ENCODE data around the gene RNF213.
"Not testable (repeated sequence)": the region's sequence is repeated elsewhere in the genome, so short reads cannot be mapped to it uniquely, and the experiment has no call there.

The RNF213 gene

GRCh38 chr17:80253631-80254395 lies 6.8 kb upstream of the RNF213 start:
- DNase-seq: no peak

- peak; percentile 91 for DNase-seq
Measured at GRCh38 chr17:80254396-80255251, 6.0 kb upstream of the RNF213 start.

DNA sequence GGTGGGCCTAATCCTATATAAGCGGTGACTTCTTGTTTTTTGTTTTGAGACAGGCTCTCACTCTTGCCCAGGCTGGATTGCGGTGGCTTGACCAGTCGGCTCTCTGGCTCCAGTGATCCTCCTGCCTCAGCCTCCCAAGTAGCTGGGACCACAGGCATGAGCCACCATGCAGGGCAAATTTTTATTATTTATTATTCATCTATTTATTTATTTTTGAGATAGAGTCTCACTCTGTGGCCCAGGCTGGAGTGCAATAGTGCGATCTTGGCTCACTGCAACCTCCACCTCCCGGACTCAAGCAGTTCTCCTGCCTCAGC lies 4.7 kb upstream of the RNF213 start:
- DNase-seq: no peak

DNA sequence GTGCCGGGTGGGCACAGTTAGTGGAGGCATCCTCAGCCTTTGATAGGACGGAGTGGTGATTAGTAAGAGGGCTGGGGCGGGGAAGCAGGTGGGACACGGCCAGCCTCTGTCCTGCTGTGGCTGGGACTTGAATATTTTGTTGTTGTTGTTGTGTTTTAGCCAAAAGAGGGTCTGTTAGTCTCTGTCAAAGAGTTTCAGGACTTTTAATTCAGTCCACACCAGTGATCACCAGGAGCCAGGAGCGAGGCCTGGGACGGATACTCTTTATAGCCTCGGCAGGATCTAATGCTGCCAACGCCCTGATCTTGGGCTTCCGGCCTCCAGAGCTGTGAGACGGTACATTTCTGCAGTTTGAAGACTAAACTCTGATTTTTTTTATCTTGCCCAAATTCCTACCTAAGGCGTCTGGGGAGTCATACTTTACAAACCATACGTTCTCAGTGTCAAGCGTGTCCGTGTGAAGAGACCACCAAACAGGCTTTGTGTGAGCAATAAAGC lies 2.9 kb upstream of the RNF213 start:
- no peak for DNase-seq

- DNase-seq: not testable (repeated sequence)
Measured at GRCh38 chr17:80258296-80258695, 2.4 kb upstream of the RNF213 start.

- no peak for DNase-seq
Measured at GRCh38 chr17:80259457-80260068, 1.1 kb upstream of the RNF213 start.

DNA sequence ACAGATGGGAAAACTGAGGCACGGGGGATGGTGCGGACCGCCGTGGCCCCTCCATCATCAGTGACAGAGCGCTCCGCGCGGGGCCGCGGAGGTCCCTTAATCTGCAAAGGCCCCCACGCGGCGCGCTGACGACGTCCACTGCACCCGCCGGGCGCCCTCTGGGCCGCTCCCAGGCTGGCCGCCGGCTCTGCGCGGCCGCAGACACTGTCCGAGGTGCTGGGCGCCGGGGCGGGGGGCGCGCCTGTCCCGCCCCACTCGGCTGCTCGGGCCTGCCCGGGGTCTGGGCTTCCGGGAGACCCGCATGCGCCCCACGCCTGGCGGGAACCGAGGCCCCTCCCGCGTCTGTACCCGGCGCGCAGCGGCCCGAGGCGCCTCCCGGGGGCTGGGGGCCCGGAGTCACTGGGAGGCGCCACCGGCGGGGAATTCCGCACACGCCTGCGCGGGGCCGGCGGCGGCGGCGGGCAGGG lies 550 bp upstream of the RNF213 start:
- peak; percentile 62 for DNase-seq

- DNase-seq: peak; percentile 53
Measured at GRCh38 chr17:80261159-80261894, 675 bp downstream of the RNF213 start.

- no peak for DNase-seq
Measured at GRCh38 chr17:80261895-80262279, 1.2 kb downstream of the RNF213 start.

GRCh38 chr17:80262291-80262690 lies 1.6 kb downstream of the RNF213 start:
- no peak for DNase-seq

GRCh38 chr17:80262775-80263244 lies 2.2 kb downstream of the RNF213 start:
- no peak for DNase-seq

DNA sequence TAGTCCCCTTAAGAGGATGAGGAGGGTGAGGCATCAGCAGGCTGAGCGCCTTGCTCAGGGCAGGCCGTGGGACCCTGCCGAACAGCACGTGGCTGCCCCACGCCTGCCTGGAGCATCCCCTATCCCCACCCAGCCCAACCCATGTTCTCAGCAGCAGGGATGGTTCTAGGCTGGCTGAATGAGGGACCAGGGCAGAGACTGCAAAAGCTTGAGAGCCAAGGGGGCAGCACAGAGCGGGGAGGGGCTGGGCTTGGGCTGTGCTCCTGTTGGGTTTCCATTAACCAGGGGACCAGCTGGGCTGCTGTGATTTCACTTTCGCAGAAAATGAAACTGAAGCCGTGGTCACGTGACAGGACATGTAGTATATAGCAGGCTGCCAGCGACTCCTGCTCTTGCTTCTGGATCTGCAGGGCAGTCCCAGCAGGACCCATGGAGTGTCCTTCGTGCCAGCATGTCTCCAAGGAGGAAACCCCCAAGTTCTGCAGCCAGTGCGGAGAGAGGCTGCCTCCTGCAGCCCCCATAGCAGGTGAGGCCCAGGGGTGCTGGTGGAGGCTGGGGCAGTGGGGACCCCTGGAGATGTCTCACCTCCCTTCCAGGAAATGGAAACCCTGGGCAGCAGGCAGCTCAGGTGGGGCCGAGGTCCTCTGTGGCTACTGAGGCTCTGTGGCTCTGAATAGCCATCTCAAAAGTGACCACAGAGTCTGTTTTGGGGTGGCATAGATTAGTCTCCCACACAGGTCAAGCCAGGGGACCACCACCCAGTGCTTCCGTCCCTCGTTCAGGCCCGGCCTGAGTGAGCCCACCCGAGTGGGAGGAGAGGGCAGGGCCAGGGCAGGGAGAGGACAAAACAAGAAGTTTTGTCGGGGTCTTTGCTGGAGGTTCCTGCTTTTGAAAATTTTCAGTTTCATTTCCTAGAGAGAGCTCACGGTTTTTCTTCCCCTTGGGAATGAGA lies 2.9 kb downstream of the RNF213 start:
- DNase-seq: peak; percentile 74

DNA sequence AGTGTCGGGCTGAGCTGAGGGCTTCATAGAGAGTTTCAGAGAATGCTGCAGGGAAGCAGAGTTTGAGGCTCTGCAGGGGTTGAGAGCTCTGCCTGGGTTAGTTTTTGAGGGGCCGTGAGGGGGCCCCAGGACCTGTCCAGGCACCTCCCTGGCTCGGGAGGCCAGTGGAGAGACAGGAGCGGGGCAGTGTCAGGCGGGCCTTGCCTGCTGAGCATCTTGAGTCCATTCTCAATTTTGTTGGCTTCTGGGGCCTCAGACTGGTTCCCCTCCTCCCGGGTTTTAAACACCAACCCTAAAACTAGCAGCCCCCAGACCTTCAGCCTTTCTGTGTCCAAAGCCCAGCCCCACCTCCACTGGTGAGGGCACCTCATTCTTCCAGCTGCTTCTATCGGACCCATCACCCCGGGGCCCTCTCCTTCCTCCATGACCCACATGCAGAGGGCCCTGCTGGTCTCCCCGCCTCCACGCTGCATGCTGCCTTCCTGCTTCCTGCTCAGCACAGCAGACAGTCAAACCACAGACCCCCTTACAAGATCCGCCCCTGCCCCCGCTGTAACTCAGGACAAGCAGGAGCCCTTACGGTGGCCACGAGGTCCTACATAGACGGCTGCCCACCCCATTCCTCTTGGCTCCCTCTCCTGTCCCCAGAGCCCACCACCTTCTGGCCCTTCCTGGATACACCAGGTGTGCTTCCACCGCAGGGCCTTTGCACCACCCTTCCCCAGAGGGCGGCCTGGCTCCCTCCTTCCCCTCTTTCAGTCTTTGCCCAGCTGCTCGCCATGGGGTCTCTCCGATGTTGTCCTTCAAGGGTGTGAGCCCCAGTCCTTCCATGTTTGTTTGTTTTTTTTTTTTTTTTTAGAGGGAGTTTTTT lies 3.8 kb downstream of the RNF213 start:
- DNase-seq: no peak

GRCh38 chr17:80265205-80266068 lies 4.8 kb downstream of the RNF213 start:
- no peak for DNase-seq

DNA sequence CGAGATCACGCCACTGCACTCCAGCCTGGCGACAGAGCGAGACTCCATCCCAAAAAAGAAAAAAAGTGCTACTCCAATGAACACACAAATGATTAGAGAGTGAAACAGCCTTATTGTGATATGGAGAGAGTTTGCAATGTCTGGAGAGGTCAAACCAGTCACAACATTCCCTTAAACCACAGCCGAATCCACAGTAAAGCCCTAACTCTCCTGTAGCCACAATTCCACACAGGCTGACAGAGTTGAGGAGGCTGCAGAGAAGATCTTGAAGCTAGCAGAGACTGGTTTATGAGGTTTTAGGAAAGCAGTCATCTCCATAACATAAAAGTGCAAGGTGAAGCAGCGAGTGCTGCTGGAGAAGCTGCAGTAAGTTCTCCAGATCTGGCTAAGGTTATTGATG lies 6.7 kb downstream of the RNF213 start:
- no peak for DNase-seq

- no peak for DNase-seq
Measured at GRCh38 chr17:80268427-80268826, 7.8 kb downstream of the RNF213 start.

DNA sequence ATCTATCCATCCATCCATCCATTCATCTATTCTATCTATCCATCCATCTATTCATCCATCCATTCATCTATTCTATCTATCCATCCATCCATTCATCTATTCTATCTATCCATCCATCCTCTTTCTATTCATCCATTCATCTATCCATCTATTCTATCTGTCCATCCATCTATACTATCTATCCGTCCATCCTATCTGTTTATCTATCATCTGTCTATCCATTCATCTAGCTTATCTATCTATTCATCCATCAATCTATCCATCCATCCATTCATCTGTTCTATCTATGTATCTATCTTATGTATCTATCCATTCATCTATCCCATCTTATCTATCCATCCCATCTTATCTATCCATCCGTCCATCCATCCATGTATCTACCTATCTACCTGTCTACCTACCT lies 8.8 kb downstream of the RNF213 start:
- no peak for DNase-seq

- no peak for DNase-seq
Measured at GRCh38 chr17:80270104-80270503, 9.5 kb downstream of the RNF213 start.

- no peak for DNase-seq
Measured at GRCh38 chr17:80270836-80271235, 10.2 kb downstream of the RNF213 start.

DNA sequence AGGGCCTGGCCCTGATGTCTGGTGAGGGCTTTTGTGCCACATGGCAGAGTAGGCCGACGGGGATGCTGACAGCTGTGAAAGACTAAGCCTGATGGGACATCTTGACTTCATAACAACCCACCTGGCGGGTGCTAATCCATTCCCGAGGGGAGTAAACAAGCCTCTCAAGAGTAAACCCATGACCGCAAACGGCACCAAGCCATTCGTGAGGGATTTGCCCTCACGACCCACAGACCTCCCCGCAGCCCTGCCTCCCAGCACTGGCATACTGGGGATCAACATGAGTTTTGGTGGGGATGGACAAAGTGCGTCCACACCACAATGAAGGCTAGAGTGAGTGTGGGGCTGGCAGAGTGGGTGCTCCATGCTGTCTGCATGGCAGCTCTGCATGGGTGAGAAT lies 11.7 kb downstream of the RNF213 start:
- DNase-seq: no peak

Measured in fibroblast of upper back skin (primary cell).